NAMALWA (cell line): ENCODE data around the gene FKTN.

Experiments used
- DNase-seq: peaks from one replicate; pipeline ENCODE4 v3.0.0-alpha.2; 2015; ENCODE audit warnings: low spot score

FKTN gene

GRCh38 chr9:105678781-105679180 lies 120.8 kb downstream of the FKTN start:
- DNase-seq = no peak

- DNase-seq = no peak
Measured at GRCh38 chr9:105679257-105680022, 121.5 kb downstream of the FKTN start.

DNA sequence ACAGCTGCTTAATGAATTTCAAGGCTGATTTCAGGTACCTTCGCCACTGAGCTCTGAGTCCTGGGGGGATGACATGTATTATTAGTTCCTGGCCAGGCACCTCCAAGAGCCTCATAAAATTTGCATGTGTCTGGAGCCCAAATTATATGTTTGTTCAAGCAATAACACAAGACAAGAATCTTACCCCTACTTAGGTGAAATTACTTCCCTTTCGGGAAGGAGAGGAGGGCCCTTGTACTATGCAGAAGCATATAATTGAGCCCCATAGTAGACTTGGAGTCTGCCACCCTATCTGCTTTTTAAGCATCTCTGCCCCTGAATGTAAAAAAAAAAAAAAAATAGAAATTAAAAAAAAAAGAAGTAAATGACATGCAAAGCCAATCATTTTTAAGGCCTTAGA lies 123.4 kb downstream of the FKTN start:
- DNase-seq = no peak

- DNase-seq = no peak
Measured at GRCh38 chr9:105681724-105682123, 123.8 kb downstream of the FKTN start.

DNA sequence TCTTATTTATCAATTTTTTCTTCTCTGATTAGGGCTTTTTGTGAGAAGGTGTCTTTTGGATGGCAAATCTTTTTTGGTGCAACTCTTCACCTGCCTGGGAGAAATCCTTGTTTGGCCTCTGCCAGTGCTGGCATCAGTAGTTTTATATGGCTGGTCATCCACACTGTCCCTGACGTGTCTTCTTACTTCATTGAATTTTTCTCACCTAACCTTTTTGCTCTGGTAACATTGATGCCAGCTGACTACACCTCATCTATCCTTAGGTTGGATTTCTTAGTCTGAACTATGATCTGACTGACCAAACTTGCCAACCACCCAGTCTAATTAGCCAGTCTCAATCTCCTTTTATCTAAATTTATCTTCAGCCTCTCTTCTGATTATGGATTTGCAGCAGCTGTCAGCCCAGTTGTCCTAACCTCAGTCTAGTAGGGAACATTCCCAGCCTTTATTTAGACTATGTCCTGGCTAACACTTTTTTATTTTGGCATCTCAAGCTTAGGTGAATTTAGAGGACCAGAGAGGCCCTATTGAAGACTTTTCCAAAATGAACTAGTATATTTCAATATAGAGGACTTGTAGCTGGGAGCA lies 125.9 kb downstream of the FKTN start:
- no peak for DNase-seq

DNA sequence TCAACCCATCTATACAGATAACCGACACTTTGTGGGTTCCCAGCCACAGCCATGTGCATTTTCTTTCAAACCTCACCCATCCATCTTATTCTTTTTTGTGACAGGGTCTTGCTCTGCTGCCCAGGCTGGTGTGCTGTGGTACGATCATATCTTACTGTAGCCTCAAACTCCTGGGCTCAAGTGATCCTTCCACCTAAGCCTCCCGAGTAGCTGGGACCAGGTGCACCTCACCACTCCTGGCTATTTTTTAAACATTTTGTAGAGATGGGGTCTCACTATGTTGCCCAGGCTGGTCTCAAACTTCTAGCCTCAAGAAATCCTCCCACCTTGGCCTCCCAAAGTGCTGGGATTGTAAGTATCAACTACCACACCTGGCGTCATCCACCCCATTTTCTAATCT lies 129.0 kb downstream of the FKTN start:
- DNase-seq = no peak
